Activated effector memory CD4-positive, alpha-beta T cell treated with anti-CD3 and anti-CD28 coated beads, Interleukin-2, amount 50 U/mL, for 16 hours (primary cell): ENCODE data around the gene MXD1.
"Not testable (repeated sequence)": the region's sequence is repeated elsewhere in the genome, so short reads cannot be mapped to it uniquely, and the experiment has no call there.

Source experiments
- DNase-seq: peaks from one replicate; pipeline ENCODE4 v3.0.0-alpha.2; 2020

The MXD1 gene

GRCh38 chr2:69933839-69934613 is 19.1 kb downstream of the MXD1 start:
- DNase-seq = no peak

DNA sequence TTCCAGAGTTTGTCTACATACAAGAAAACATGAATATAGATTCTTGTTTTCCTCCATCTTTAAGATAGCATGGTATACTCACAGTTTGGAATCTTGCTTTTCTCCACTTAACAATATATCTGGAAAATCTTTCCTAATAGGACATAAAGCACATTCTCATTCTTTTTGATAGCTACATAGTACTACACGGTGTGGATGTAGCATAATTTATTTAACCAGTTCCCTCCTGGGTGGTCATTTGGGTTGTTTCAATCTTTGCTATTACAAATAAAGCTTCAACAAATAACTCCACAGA is 19.7 kb downstream of the MXD1 start:
- DNase-seq = no peak

DNA sequence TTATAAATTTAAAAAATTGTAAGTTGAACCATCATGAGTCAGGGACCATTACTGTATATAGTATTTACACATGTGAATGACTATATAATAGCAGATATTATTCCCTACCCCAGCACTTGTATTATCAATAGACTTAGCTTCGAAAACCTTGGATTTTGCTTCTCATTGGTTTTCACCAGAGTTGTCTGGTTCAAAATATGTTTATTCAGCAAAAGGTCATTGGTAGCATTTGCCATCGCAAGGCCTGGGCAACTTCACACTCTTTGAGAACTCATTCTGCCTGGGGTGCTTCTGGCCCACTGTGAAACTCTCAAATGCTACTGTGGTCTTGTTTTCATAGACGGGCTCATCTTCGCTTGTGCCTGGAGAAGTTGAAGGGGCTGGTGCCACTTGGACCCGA is 20.1 kb downstream of the MXD1 start:
- no peak for DNase-seq

- no peak for DNase-seq
Measured at GRCh38 chr2:69936906-69937305, 22.0 kb downstream of the MXD1 start.

GRCh38 chr2:69937968-69938367 is 23.1 kb downstream of the MXD1 start:
- no peak for DNase-seq

DNA sequence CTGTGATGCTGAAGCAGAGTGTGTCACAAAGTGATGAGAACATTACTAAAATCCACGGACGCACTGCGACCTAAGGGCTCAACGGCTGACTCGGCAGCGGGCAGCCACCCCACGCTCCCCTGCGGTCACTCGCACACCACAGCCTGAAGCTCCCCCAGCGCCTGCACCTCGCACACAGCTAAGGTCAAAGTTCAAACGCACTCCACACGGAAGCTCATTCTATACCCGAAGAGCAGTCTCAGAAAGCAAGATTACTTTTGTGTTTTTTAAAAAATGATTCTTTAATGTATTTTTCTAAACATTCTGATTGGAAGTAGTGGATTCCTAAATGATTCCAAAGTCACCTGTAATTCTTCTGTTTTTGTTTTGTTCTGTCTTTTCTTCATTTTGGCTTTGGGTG is 24.8 kb downstream of the MXD1 start:
- DNase-seq = no peak

- DNase-seq = no peak
Measured at GRCh38 chr2:69940691-69941090, 25.8 kb downstream of the MXD1 start.

DNA sequence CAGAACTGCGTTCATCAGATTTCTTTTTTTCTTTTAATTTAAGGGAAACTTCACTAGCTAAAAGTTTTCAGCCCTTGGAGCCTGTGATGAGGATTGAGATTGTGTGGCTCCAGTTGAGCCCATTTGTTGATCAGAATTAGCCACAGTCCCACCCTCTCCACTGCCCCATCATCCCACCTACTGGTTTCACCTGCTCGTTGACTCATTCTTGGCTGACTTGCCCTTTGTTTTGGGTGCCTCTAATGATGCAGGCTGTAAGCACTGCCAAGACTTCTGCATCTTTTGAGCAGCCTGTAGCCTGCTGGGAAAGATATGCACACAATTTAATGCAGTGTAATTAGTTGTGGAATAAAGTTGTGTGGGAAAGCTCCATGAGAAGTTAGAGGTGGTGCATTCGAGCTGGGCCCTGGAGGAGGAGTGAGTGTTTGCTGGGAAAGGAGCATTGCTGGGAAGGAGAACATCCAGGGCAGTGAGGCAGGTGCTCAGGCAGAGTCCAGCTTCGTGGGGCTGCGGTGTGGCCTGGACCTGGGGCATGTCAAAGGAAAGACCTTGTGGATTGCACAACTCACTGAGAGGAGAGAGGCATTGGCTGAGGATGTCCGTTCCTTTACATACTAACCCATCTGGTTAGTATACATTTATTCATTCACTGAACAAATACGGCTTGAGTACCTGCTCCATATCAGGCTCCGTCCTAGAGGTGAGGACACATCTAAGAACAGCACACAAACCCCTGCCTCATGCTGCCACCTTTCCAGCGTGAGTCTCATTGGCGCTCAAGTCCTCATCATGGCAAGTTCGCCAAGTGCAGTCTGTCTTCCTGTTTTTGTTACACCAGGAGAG is 28.3 kb downstream of the MXD1 start:
- DNase-seq = no peak

GRCh38 chr2:69943843-69944525 is 29.1 kb downstream of the MXD1 start:
- no peak for DNase-seq

GRCh38 chr2:69944756-69945155 is 29.8 kb downstream of the MXD1 start:
- DNase-seq = no peak

DNA sequence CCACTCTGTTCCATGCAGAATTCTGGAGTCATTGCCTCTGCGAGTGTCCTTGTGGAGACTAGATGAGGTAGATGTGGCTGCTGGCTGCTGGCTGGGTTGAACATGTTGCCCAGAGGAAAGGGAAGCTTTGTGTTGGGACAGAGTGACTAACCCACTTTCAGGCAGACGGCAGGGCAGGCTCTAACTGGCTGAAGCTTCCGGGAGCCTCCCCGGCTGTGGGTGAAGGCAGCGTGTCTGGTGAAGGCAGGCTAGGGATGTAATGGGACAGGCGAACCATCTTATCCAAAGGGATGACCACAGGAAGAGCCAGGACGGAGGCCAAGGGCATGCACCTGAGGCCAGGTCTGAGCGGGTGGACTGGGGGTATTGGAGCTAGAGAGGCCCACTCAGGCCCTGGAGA is 30.5 kb downstream of the MXD1 start:
- no peak for DNase-seq

GRCh38 chr2:69945941-69946340 is 31.0 kb downstream of the MXD1 start:
- no peak for DNase-seq

DNA sequence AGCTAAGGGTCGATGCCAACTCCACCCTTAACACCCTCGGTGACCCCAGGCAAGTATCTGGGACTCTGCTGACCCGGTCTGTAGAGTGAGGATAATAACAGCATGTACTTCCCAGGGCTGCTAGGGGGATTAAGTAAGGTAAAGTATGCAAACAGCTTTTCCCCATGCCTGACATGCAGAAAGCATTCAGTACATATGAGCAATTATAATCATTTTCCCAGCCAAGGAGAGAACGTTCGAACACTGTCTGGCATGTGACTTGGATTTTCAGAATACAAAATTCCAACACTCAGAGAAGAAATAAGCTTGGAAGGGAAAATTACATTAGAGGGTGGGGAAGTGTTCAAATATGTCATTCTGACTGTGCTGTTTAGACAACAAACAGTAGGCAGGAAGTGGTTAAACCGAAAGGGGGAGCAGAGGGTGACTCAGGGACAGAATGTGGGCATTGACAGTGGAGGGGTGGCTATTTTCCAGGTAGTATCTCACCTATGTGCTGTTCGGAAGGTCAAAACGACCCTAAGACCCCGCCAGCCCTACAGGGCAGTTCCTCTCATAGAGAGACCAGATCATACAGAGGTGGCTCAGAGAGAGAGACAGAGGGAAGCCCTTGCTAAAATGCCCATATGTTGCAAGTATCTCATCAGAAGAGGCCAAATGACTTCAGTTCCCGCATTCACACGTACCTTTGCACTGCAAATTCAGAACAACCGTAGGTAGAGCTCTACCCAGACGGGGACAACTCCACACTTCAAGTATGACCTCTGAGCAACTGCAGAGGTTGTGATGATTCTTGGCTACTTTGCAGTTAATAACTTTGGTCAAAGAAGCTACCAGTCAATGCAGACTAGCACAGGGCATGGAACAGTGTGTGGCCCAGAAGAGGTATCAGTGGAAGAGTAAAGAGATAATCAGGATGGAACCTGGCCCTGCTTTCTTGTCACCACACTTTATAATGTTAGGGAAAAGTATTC is 31.7 kb downstream of the MXD1 start:
- DNase-seq = peak; percentile 79

DNA sequence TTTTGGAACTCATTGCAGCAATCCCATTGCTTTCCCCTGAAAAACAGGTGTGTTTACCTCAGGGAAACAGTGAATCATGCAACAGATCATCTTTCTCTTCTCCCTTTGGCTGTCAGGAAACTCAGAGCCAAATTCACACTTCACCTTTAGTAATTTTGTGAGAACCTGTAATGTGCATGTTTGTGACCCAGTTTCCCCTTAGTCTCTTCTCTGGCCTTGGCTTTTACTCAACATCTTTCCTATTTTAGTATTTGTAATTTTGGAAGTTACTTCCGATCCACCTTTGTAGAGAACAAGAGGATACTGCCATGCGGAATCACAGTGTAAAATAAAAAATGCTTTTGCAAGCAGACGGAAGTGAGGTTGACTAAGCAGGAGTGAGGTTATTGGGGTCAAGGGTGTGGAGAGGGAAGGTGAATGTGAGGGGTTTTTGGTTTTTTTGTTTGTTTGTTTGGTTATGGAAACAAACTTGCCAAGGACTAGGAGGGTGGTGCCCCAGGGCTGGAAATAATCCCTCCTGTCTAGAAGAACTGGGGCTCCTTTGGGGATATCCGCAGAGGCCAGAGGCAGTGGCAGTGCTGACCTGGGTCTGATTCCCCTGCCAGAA is 32.5 kb downstream of the MXD1 start:
- no peak for DNase-seq

- no peak for DNase-seq
Measured at GRCh38 chr2:69948032-69948962, 33.4 kb downstream of the MXD1 start.

GRCh38 chr2:69948963-69949645 is 34.2 kb downstream of the MXD1 start:
- DNase-seq = no peak

DNA sequence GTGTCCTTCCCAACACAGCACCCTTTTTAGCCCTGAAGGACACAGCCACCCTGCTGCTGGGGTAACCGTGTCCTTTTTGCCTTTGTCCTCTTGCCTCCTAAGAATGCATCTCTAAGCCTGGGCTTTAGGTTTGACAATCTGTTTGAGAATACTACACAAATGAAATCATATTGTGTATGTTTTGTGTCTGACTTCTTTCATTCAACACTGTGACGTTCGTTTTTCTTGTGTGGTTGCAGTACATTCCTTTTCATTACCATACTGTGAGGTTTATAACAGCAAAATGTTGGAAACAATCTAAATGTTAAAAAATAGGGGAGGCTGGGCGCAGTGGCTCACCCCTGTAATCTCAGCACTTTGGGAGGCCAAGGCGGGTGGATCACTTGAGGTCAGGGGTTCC is 35.3 kb downstream of the MXD1 start:
- DNase-seq = no peak

DNA sequence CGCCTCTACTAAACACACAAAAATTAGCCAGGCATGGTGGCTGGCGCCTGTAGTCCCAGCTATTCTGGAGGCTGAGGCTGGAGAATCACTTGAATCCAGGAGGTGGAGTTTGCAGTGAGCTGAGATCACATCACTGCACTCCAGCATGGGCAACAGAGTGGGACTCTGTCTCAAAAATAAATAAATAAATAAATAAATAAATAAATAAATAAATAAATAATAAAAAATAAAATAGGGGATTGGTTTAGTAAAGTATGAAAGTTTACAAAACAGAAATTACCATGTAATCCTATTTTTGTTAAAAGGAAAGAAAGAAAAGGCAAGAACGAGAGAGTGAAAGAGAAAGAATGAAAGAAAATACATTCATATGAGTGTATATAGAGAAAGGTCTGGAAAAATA is 35.8 kb downstream of the MXD1 start:
- not testable (repeated sequence) for DNase-seq

DNA sequence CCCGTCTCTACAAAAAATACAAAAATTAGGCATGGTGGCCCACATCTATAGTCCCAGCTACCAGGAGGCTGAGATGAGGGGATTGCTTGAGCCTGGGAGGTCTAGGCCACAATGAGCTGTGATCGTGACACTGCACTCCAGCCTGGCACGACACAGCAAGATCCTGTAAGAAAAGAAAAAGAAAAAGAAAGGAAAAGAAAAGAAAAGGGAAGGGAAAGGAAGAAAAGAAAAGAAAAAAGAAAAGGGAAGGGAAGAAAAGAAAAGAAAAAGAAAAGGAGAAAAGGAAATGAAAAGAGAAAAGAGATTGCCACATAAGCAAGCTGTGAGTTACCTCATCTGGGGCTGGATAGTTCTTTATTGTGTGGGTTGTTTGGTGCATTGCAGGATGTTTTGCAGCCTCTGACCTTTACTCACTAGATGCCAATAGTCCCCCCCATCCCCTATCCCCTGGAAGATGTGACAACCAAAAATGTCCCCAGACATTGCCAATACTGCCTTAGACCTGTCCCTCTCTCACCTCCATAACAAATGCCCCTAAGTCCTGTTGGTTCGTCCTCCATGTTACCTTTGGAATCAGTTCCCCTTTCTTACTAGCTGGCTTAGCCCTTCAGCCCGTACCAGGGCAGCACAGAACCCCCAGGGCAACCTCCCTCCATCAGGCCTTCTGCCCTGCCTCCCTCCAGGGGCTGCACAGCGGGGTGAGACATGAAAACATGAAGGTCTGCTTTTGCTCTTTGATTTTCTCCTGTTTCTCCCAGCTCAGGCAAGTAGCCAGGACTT is 37.6 kb downstream of the MXD1 start:
- DNase-seq = no peak

- DNase-seq = no peak
Measured at GRCh38 chr2:69954084-69954483, 39.2 kb downstream of the MXD1 start.
